Measurements from ENCODE around the gene OGFRL1.
A peak's percentile ranks its signal among the peaks of the same experiment; 100 is the strongest.
"Not testable (repeated sequence)": the region's sequence is repeated elsewhere in the genome, so short reads cannot be mapped to it uniquely, and the experiment has no call there.

The OGFRL1 gene

GRCh38 chr6:71288228-71289038, at the start of gene OGFRL1:
OGFRL1 (plus strand) TSS chr6:71288811; CDS start chr6:71288937, 126 bp downstream.
- DNase-seq, result peak; percentile 58

GRCh38 chr6:71239694-71240093, 48.9 kb upstream of the OGFRL1 start:
- DNase-seq, result no peak

- no peak for DNase-seq
These were observed 43.2 kb upstream of the OGFRL1 start for GRCh38 chr6:71245265-71246049.

- DNase-seq, result no peak
These were observed 42.0 kb upstream of the OGFRL1 start for GRCh38 chr6:71246596-71246995.

GRCh38 chr6:71248306-71248765, 40.3 kb upstream of the OGFRL1 start:
- no peak for DNase-seq

GRCh38 chr6:71248878-71249544, 39.6 kb upstream of the OGFRL1 start:
- DNase-seq, result no peak

GRCh38 chr6:71250099-71250602, 38.5 kb upstream of the OGFRL1 start:
- no peak for DNase-seq

- DNase-seq, result no peak
These were observed 36.2 kb upstream of the OGFRL1 start for GRCh38 chr6:71252410-71252809.

GRCh38 chr6:71252960-71253359, 35.7 kb upstream of the OGFRL1 start:
- no peak for DNase-seq

- no peak for DNase-seq
These were observed 34.3 kb upstream of the OGFRL1 start for GRCh38 chr6:71254323-71254722.

GRCh38 chr6:71258078-71258866, 30.3 kb upstream of the OGFRL1 start:
- DNase-seq, result no peak

GRCh38 chr6:71259888-71260604, 28.6 kb upstream of the OGFRL1 start:
- DNase-seq, result no peak

GRCh38 chr6:71262914-71263313, 25.7 kb upstream of the OGFRL1 start:
- DNase-seq, result no peak

- DNase-seq, result not testable (repeated sequence)
These were observed 22.2 kb upstream of the OGFRL1 start for GRCh38 chr6:71266392-71266791.

GRCh38 chr6:71268735-71269437, 19.7 kb upstream of the OGFRL1 start:
- no peak for DNase-seq

GRCh38 chr6:71277926-71278600, 10.5 kb upstream of the OGFRL1 start:
- DNase-seq, result no peak

GRCh38 chr6:71279321-71279720, 9.3 kb upstream of the OGFRL1 start:
- no peak for DNase-seq

GRCh38 chr6:71279740-71280139, 8.9 kb upstream of the OGFRL1 start:
- DNase-seq, result no peak

- no peak for DNase-seq
These were observed 7.9 kb upstream of the OGFRL1 start for GRCh38 chr6:71280701-71281100.

GRCh38 chr6:71284785-71285184, 3.8 kb upstream of the OGFRL1 start:
- DNase-seq, result no peak

Measured in NCI-H510A treated with DMSO at 0.1 percent for 48 hours (cell line).